Adipocyte (in vitro differentiated cells): Measurements from ENCODE around the gene CYP24A1.

Experiments used
- DNase-seq: peaks from one replicate; pipeline ENCODE4 v3.0.0-alpha.2; 2015; ENCODE audit warnings: low read depth
- H3K27me3 ChIP-seq: replicated peaks from 2 replicates; pipeline ENCODE4 v1.7.0; 2013; ENCODE audit warnings: mild to moderate bottlenecking, low read length, moderate library complexity; ENCODE audit not compliant: control insufficient read depth, insufficient read depth
- H3K36me3 ChIP-seq: 2 replicates; pipeline ENCODE4 v1.7.0; 2013; ENCODE audit warnings: low read length, mild to moderate bottlenecking, moderate library complexity; ENCODE audit not compliant: control insufficient read depth, insufficient read depth, severe bottlenecking
- H3K4me1 ChIP-seq: 2 replicates; pipeline ENCODE4 v1.7.0; 2013; ENCODE audit warnings: mild to moderate bottlenecking, low read length, moderate library complexity; ENCODE audit not compliant: control insufficient read depth, insufficient read depth
- H3K4me3 ChIP-seq: 2 replicates; pipeline ENCODE4 v1.7.0; 2013; ENCODE audit warnings: mild to moderate bottlenecking, low read length, moderate library complexity
- H3K9ac ChIP-seq: 2 replicates; pipeline ENCODE4 v1.7.0; 2013; ENCODE audit warnings: mild to moderate bottlenecking, low read length, moderate library complexity
- H3K9me3 ChIP-seq: 2 replicates; pipeline ENCODE4 v1.7.0; 2013; ENCODE audit warnings: mild to moderate bottlenecking, low read length, moderate library complexity; ENCODE audit not compliant: control insufficient read depth

Gene CYP24A1

GRCh38 chr20:54103762-54104600, 69.8 kb downstream of the CYP24A1 start:
- Histone ChIP-seq H3K4me3 (no peak overlapping the region), H3K9me3 (no peaks in the 10 kb centered on the region), H3K4me1 (no peaks in the 10 kb centered on the region), H3K36me3 (no peaks in the 10 kb centered on the region), H3K9ac (no peak overlapping the region), H3K27me3 (peaks cover 1% of the 10 kb centered on the region)
- DNase-seq, result no peak
